ENCODE measurements around the gene HEATR5A. TPM values are rescaled to one million over a fixed set of nuclear protein-coding genes. Genes with fewer than 3 reads are reported as not detected.

Gene HEATR5A
- total RNA-seq, 4 donors from 2014 or later = 33.8 to 39.9 (median 35.5) TPM

DNA sequence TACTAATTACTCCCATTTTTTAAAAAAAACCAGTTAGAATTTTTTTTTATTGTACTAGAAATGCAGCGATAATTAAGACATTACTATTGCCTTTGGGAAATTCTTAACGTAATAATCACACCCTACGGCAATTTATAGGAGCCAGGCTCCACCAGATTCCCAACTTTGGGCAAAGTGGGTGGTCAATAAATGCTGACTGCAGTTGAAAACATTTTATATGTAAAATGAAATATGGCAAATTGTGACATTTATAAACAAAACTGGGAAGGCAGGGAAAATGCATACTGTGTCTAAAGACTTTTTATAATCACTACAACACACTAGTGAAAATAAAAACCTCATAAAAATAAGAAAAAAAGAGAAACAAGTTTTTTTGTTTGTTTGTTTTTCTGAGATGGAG is 119.5 kb downstream of the HEATR5A start:
- Histone ChIP-seq H3K4me3 (no peak overlapping the region), H3K27ac (no peak overlapping the region), H3K36me3 (peaks cover 0 to 66% of the 10 kb centered on the region in 2 donors), H3K9me3 (no peaks in the 10 kb centered on the region), H3K27me3 (no peaks in the 10 kb centered on the region), H3K4me1 (peaks cover 0 to 5% (median 0%) of the 10 kb centered on the region in 3 donors)
- no peak for ATAC-seq
- TF ChIP-seq EP300 (IDR thresholded peaks at IDR 0.05) = no peak
- no peak for TF ChIP-seq POLR2AphosphoS5 (IDR thresholded peaks at IDR 0.05)
- no peak for TF ChIP-seq POLR2A (IDR thresholded peaks at IDR 0.05)
- TF ChIP-seq, protein P1, sequence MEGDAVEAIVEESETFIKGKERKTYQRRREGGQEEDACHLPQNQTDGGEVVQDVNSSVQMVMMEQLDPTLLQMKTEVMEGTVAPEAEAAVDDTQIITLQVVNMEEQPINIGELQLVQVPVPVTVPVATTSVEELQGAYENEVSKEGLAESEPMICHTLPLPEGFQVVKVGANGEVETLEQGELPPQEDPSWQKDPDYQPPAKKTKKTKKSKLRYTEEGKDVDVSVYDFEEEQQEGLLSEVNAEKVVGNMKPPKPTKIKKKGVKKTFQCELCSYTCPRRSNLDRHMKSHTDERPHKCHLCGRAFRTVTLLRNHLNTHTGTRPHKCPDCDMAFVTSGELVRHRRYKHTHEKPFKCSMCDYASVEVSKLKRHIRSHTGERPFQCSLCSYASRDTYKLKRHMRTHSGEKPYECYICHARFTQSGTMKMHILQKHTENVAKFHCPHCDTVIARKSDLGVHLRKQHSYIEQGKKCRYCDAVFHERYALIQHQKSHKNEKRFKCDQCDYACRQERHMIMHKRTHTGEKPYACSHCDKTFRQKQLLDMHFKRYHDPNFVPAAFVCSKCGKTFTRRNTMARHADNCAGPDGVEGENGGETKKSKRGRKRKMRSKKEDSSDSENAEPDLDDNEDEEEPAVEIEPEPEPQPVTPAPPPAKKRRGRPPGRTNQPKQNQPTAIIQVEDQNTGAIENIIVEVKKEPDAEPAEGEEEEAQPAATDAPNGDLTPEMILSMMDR (IDR thresholded peaks at IDR 0.05) = no peak
- 85 to 95% methylated on average over 3 of the region's 3 CpGs for WGBS, 2 donors (ENCODE audit: low coverage in 1 of 2)

DNA sequence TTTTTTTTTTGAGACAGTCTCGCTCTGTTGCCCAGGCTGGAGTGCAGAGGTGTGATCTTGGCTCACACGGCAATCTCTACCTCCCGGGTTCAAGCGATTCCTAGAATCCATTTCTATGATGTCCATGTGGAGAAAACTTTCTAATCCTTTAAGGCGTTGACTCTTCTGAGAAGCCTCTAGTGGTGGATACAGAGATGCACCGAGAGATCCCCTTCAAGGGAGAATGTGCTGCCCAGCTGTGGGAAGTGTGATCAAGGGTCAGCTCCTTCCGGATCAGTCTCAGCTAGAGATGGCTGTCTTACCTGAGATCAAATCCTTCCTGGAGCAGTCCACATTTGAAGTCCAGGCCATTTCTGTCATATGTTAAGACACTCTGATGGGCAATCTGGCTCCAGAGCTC is 120.1 kb downstream of the HEATR5A start:
- peaks cover 0 to 61% of the 10 kb centered on the region in 2 donors for H3K36me3 ChIP-seq
- no peak overlapping the region for H3K4me3 ChIP-seq
- H3K4me1 ChIP-seq = peaks cover 0 to 5% (median 0%) of the 10 kb centered on the region in 3 donors
- ATAC-seq = no peak
- WGBS, 2 donors (ENCODE audit: low coverage in 1 of 2) = 94 to 100% methylated on average over 3 to 5 of the region's 7 CpGs
- no peaks in the 10 kb centered on the region for H3K27me3 ChIP-seq
- H3K9me3 ChIP-seq = no peaks in the 10 kb centered on the region
- H3K27ac ChIP-seq = no peak overlapping the region
- TF ChIP-seq, protein P1 (IDR thresholded peaks at IDR 0.05) = no peak
- TF ChIP-seq POLR2AphosphoS5 (IDR thresholded peaks at IDR 0.05) (no peak), EP300 (IDR thresholded peaks at IDR 0.05) (no peak), POLR2A (IDR thresholded peaks at IDR 0.05) (no peak)

GRCh38 chr14:31297701-31298344 is 122.5 kb downstream of the HEATR5A start:
- Histone ChIP-seq H3K4me3 (no peak overlapping the region), H3K9me3 (no peaks in the 10 kb centered on the region), H3K27ac (no peak overlapping the region), H3K4me1 (peaks cover 0 to 5% (median 0%) of the 10 kb centered on the region in 3 donors), H3K27me3 (no peaks in the 10 kb centered on the region), H3K36me3 (peaks cover 0 to 41% of the 10 kb centered on the region in 2 donors)
- TF ChIP-seq, protein P1 (IDR thresholded peaks at IDR 0.05) = no peak
- TF ChIP-seq POLR2A (IDR thresholded peaks at IDR 0.05) (no peak), POLR2AphosphoS5 (IDR thresholded peaks at IDR 0.05) (no peak), EP300 (IDR thresholded peaks at IDR 0.05) (no peak)
- no peak for ATAC-seq

- WGBS, 2 donors (ENCODE audit: low coverage in 1 of 2) = 84 to 95% methylated on average over 3 to 6 of the region's 6 CpGs
- Histone ChIP-seq H3K4me3 (no peak overlapping the region), H3K27me3 (no peaks in the 10 kb centered on the region), H3K9me3 (no peaks in the 10 kb centered on the region), H3K36me3 (peaks cover 0 to 38% of the 10 kb centered on the region in 2 donors), H3K4me1 (peaks cover 0 to 5% (median 0%) of the 10 kb centered on the region in 3 donors), H3K27ac (no peak overlapping the region)
- no peak for ATAC-seq
- TF ChIP-seq POLR2A (IDR thresholded peaks at IDR 0.05) (no peak), EP300 (IDR thresholded peaks at IDR 0.05) (no peak), POLR2AphosphoS5 (IDR thresholded peaks at IDR 0.05) (no peak)
- TF ChIP-seq, protein P1 (IDR thresholded peaks at IDR 0.05) = no peak
These were observed 123.2 kb downstream of the HEATR5A start for GRCh38 chr14:31297112-31297511.

GRCh38 chr14:31294746-31295405 is 125.5 kb downstream of the HEATR5A start:
- no peak overlapping the region for H3K27ac ChIP-seq
- H3K27me3 ChIP-seq = no peaks in the 10 kb centered on the region
- no peaks in the 10 kb centered on the region for H3K9me3 ChIP-seq
- H3K4me1 ChIP-seq = peaks cover 0 to 5% (median 0%) of the 10 kb centered on the region in 3 donors
- no peak for TF ChIP-seq EP300 (IDR thresholded peaks at IDR 0.05)
- TF ChIP-seq POLR2A (IDR thresholded peaks at IDR 0.05) = no peak
- TF ChIP-seq, protein P1 (IDR thresholded peaks at IDR 0.05) = no peak
- no peak for TF ChIP-seq POLR2AphosphoS5 (IDR thresholded peaks at IDR 0.05)
- H3K4me3 ChIP-seq = no peak overlapping the region
- no peak for ATAC-seq
- WGBS, 2 donors (ENCODE audit: low coverage in 1 of 2) = 32 to 71% methylated on average over 3 to 7 of the region's 7 CpGs
- H3K36me3 ChIP-seq = peaks cover 0 to 19% of the 10 kb centered on the region in 2 donors

Data from gastroesophageal sphincter (tissue), 4 donors.